ENCODE data around the gene ZSWIM7.
"Not testable (repeated sequence)": the region's sequence is repeated elsewhere in the genome, so short reads cannot be mapped to it uniquely, and the experiment has no call there.

The ZSWIM7 gene

DNA sequence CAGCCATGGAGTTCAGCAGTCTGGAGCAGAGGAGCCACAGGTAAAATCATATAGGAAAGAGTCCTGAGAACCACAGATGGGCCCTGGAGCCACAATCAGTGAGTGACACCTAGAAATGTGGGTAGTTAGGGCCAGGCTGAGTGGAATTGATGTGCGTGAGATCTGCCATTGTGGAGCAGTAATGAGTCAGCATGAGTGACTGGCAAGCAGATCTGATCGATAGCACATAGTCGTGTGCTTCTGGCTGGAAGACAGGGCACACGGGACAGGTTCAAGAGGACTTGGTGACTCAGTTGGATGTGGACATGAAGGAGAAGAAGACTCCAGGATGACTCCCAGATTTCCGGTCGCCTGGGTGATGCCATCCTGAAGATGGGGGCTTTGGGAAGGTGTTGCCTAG lies 42.3 kb downstream of the ZSWIM7 start:
- no peak for DNase-seq (ENCODE audit: low read depth)

DNA sequence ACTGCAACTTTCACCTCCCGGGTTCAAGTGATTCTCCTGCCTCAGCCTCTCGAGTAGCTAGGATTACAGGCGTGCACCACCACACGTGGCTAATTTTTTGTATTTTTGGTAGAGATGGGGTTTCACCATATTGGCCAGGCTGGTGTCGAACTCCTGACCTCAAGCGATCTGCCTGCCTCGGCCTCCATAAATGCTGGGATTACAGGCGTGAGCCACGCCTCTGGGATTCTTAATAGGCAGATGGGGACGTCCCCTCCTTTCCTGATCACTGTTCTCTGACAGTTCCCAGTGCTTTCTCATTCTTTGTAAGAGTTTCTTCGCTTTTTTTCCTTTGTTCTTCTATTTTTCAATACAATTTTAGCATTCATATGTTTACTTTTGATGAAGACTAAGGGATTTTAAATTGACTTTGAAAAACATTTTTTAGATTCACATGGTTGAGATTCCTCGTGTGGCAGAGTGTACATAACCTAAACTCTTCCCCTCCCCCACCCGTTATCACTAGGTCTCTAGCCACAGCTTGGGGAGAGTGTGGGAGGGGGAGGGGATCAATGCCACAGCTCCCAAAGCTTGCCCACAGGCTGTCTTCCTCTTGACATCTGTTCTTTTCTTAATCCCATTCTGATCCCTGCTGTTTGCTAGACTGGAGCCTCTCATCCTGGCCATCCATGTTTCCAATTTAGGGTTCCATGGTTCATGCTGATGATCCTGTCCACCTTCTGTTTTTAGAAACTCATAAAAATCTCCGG lies 43.5 kb downstream of the ZSWIM7 start:
- DNase-seq (ENCODE audit: low read depth) = no peak

DNA sequence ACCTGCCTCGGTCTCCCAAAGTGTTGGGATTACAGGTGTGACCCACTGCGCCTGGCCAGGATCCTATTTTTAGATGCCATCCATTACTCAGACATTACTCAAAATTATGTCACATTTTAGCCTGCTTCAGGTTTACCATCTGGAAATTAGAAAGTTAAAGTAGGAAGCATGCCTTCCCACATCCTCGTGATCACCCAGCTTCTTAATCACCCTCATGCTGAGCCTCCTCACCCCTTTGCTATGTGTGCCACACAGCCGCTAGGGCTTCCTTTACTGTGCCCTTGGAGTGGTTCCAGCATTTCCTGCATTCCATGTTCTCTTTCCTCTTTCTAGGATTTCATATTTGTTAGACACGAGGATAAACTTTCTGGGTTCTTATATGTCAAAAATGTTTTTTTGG lies 45.3 kb downstream of the ZSWIM7 start:
- DNase-seq (ENCODE audit: low read depth) = no peak

DNA sequence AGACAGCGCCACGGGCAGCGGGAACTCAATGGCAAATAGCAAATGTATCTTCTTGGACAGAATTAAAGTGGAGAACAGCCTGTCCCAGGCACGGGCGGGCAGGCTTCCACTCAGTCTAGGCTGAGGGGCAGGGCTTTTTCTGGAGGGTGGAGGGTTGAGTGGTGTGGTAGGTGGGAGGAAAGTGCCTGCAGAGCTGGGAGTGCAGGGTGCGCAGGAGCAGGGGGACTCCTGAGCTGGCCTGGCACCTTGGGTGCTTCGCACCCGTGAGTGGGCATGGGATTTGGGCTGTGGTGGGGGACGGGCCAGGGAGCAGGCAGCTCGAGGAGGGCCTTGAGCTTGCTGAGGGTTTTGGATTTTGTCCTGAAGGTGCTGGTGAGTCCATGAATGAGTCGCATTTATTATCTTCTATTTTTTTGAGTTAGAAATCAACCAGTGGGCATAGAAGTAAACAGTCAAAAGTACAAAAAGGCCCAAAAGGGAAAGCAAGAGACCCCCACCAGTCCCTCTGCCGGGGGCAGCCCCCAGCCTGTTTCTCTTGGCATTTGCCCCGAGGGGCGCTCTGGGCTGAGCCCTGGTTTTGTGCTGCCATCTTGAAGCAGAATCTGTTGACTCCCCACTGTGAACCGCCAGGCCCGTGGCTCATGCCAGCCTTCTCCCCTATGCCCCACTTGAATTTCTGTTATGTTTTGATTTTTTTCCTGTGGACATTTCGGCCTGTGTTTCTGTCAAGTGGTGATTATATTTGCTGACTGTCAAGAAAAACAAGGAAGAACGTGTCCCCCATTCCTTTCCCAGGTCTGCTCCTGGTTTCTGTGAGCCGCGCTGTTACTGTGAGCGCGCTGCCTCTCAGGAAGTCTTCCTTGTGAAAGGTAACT lies 46.4 kb downstream of the ZSWIM7 start:
- DNase-seq (ENCODE audit: low read depth) = no peak

DNA sequence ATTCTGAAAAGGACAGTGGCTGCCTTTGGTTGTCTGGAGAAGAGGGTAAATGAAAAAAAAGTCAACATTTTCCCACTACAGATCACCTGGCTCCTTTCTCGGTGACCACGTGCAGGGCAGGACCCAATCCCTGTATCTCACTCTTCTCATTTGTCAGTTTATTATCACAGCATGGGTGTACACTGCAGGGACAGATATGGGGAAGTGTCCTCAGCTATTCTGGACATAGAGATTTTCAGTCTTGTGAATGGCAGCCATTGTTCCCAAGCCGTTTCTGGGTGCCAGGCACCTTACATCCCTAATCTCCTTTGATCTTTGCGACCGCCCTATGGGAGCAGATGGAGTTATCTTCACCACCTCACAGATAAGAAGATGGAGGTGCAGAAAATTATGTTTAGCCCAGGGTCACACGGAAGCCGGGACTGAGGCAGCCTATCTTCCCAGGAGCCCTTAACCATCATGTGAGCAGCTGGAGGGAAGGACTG lies 47.4 kb downstream of the ZSWIM7 start:
- no peak for DNase-seq (ENCODE audit: low read depth)

DNA sequence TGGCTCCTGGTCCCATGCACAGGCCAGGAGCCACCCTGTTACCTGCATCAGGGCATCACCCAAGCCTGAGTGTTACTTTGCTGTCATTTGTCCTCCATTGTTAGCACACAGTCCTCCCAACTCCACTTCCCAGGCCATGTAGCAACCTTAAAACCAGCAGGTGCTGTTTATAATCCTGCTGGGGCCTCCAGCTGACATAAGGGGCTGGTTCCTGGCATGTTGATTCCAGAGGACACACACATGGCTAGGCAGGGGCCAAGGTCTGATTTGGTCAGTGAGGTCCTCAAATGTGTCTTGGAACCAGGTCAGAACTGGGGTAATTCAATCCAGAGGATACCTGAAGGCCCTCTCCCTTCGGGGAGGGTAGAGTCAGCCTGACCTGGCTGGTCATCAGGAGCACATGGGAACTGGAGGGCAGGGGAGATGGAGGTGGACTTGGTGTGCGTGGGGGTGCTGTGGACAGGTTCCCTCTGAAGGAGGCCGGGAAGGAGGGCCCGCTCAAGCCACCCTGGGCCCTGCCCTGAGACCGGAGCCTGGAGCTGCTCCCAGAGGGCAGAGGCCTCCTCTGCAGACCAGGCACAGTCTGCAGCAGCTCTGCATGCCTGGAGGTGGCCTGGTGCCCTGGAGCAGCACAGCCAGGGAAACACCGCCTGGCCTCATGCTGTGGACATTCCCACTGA lies 48.0 kb downstream of the ZSWIM7 start:
- no peak for DNase-seq (ENCODE audit: low read depth)

DNA sequence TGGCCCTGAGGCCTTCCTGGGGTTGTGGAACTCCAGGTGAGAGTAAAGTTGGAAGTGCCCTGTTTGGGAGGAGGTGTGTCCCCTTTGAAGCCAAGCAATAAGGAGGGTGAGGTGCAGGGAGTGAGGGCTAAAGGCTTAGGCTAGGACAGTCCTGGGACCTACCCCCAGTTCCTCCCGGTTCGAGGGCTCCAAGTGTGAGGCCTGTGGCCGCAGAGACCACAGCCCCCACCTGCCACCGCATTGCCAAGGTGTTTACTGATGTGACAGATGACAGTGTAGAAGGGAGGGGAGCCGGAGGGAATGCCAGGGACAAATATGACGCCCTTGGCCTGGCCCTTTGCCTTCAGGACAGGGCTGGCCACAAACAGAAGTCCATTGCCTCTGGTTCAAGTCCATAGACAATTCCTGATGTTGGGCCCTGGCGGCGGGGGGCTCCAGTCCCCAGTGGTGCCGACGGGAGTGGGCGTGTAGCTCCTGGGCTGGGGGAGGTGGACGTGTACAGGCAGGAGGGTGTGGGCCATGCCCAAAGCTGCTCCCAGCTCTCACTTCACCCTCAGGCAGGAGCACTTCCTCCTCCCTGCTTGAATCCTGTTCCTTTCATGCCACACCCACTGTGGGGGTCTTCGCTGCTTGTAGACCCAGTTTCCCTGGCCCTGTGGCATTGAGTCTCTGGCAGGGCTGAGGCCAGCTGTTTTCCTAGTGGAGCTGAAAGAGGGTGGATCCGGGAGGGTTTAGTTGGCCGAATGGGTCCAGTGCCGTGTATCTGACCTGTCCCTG lies 51.3 kb downstream of the ZSWIM7 start:
- DNase-seq (ENCODE audit: low read depth) = no peak

DNA sequence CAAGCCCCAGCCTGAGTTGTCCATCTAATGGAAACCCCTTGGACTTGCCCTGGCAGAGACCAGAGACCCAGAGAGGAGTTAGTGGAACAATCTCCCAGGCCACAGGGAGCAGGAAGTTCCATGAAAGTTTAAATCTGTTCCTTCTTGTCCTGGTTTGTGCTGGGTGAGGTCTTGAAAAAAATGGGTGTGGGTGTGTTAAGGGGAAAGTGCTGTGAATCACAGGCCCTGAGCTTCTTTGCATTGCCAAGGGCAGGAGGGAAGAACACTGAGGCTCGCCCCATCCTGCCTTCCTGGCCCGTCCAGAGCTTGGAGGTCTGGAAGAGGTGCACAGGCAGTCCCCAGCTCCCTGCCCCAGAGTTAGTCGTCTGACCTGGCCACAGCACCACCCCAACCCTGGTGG lies 52.2 kb downstream of the ZSWIM7 start:
- no peak for DNase-seq (ENCODE audit: low read depth)

DNA sequence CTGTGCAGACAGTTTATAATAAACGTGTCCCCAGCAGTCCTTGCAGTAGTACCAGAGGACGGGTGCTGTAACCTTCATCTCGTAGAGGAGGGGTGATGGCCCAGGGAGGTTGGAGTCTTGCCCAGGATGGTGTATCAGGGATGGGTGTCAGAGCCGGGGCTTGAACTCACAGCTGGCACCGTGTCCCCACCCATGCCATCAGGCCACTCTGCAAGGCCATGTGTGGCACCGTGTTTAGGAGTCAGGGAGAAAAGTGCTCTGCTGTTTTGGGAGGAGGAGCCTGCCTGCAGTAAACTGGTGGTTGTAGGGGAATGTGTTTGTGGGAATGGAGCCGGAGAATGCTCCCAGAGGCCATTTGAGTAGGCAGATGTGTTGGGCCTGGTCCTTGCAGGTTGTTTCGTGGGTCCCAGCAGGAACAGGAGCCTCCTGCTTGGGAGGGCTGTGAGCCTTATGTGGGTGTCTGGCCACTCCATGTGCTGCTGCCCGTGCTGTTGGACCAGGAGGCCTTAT lies 52.8 kb downstream of the ZSWIM7 start:
- DNase-seq (ENCODE audit: low read depth) = no peak

DNA sequence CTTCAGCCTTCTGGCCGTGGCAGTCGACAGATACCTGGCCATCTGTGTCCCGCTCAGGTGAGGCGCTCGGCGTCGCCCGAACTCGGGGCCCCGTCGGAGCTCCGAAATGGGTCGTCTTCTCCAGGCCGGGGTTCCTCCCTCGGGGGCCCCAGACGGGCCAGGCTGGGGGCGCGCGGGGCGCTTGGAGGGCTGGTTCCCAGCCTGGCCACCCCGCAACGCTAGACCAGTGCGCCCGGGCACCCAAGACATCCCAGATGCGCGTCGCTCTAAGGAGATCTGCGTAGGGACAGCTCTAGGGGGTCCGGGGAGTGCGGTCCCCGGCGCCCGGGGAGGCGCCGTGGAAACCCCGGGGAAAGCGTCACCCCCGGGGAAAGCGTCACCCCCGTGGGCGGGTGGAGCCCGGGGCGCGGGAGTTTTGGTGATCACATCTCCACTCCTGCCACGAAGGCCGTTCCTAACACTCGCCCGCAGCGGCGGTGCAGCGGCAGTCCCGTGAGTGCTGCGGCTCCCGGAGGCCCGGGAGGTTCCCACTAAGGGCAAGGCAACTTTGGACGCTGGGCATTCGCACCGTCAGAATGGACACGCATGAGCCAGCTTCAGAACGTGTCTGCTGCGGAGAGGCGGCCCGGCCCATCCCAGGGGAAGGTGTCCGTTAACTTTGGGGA lies 53.8 kb downstream of the ZSWIM7 start:
- no peak for DNase-seq (ENCODE audit: low read depth)

DNA sequence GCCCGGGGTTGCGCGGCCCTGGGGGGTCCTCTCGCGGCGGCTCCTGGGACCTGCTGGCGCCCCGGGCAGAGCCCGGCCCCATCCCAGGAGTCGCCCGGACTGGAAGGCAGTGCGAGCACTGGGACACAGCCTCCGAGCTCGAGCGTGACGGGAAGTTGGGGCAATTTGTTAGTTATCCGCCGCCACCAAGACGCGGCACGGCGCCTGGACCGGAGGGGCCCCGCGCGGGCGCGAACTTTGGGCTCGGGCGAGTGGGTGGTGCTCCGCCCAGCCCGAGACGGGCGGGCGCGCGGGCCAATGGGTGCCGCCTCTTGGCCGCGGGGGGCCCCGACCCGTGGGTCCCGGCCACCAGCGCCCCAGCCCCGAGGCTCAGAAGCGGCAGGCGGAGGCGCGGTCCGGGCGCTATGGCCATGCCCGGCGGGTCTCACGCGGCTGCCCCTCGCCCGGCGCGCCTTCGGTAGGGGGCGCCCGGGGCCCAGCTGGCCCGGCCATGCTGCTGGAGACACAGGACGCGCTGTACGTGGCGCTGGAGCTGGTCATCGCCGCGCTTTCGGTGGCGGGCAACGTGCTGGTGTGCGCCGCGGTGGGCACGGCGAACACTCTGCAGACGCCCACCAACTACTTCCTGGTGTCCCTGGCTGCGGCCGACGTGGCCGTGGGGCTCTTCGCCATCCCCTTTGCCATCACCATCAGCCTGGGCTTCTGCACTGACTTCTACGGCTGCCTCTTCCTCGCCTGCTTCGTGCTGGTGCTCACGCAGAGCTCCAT lies 54.6 kb downstream of the ZSWIM7 start, which contains the start of gene ADORA2B:
Gene ADORA2B (plus strand): TSS at position 372 of the 768 bp plus-strand sequence. CDS start 119 bp downstream, at position 491.
- peak; percentile 38 for DNase-seq (ENCODE audit: low read depth)

DNA sequence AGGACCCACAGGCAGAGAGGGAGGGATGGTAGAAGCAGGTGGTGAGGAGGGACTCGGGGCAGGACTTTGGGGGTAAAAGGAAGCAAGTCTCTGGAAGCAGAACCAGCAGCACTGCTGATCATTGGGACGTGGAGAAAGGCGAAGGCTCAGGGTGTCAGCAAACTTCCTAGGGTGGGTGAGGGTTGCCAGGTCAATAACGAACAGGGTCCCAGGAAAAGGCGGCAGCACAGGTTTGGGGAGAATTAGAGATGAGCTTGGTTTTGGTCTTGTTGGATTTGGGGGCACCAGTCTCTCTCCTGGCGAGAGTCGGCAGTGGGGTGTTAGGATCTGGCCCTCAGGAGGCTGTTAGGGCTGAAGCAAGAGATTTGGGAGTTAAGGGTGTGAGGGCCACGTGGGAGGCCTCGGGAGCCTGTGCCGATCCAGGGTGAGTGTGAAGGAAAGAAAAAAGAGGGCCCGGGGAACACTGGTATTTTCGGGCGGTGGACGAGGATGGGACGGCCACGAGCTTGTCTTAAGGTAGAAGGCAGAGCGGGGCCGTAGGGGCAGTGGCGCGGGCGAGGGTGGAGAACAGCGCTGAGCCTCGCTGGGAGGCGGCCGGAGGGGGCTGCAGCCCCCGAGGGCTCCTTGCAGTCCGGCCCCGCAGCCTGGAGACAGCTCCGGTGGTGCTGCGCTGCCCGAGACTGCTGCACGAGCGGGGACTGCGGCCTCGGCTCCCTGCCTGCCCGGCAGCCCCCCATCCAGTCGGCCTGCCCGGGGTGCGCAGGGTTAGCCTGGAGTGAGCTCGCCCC lies 55.3 kb downstream of the ZSWIM7 start:
- no peak for DNase-seq (ENCODE audit: low read depth)

DNA sequence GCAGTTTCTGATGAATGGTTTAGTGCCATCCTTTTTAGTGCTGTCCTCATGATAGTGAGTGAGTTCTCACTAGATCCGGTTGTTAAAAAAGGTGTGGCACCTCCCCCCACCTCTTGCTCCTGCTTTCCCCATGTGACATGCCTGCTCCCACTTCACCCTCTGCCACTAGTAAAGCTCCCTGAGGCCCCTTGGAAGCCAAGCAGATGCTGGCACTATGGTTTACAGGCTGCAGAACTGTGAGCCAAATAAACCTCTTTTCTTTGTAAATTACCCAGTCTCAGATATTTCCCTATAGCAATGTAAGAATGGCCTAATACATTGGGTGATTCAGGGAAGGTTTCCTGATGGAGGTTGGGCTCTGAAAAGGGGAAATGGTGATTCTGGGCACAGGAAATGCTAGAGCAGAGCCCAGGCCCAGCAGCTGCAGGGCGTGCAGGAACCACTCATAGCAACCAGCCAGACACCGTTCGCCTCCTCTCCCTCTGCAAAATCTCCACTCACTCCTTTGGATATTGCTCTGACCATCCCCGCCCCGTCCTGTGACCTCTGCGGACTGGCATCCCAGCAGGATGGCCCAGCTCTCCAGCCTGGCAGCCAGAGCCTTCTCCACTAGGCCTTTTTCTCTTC lies 57.2 kb downstream of the ZSWIM7 start:
- no peak for DNase-seq (ENCODE audit: low read depth)

DNA sequence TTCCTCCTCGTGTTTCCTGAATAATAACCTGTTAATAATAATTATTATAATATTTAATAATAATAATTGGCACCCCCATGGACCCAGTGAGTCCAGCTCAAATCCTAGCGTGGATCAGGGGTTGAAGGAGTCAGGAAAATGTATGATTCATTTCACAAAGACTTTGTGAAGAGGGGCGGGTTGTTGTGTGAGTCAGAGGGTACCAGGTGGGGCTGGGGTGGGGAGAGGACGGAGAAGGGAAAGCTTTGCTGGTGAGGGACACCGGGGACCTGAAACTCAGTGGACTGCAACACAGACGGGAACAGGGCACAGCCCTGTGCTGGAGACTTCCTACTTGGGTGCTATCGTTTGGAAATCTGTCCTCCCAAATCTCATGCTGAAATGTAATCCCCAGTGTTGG lies 57.7 kb downstream of the ZSWIM7 start:
- DNase-seq (ENCODE audit: low read depth) = no peak

DNA sequence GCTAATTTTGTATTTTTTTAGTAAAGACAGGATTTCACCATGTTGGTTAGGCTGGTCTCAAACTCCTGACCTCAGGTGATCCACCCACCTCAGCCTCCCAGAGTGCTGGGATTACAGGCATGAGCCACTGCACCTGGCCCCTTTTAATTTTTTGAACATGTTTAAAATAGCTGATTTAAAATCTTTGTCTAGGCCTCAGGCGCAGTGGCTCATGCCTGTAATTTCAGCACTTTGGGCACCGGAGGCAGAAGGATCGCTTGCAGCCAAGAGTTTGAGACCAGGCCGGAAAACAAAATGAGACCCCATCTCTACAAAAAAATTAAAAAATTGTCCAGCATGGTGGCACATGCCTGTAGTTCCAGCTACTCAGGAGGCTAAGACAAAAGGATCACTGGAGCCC lies 63.0 kb downstream of the ZSWIM7 start:
- not testable (repeated sequence) for DNase-seq (ENCODE audit: low read depth)

DNA sequence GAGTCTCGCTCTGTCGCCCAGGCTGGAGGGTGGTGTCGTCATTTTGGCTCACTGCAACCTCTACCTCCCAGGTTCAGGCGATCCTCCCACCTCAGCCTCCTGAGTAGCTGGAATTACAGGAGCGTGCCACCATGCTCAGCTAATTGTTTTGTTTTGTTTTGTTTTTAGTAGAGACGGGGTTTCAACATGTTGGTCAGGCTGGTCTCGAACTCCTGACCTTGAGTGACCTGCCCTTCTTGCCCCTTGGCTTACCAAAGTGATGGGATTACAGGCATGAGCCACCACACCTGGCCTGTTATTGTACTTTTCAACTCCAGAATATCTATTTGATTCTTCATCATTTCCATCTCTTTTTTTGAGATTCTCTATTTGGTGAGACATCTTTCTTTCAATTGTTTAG lies 63.6 kb downstream of the ZSWIM7 start:
- DNase-seq (ENCODE audit: low read depth) = no peak

DNA sequence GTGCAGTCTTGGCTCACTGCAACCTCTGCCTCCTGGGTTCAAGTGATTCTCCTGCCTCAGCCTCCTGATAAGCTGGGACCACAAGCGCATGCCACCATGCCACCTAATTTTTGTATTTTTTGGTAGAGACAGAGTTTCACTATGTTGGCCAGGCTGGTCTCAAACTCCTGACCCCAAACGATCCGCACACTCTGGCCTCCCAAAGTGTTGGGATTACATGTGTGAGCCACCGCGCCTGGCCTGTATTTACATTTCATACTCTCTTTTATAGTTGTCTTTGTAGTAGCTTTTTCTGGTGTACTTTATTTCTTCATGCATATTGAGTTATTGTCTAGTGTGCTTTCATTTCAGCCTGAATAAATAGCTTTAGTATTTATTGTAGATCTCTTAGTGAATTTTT lies 64.6 kb downstream of the ZSWIM7 start:
- no peak for DNase-seq (ENCODE audit: low read depth)

DNA sequence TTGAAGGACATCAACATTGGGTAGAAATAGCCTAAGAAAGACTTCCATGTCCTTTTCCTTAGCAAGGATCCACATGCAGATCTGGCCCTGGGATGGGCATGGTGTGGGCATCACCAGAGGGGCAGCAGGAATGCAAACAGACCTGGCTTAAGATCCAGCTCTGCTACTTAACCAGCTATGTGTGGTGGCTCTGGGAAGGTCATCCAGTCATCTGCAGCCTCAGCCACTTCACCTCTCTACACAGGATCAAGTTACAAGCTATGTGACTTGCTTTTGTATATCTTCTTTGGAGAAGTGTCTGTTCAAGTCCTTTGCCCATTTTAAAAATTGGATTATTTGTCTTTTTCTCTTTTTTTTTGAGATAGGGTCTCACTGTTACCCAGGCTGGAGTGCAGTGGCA lies 68.1 kb downstream of the ZSWIM7 start:
- DNase-seq (ENCODE audit: low read depth) = no peak

DNA sequence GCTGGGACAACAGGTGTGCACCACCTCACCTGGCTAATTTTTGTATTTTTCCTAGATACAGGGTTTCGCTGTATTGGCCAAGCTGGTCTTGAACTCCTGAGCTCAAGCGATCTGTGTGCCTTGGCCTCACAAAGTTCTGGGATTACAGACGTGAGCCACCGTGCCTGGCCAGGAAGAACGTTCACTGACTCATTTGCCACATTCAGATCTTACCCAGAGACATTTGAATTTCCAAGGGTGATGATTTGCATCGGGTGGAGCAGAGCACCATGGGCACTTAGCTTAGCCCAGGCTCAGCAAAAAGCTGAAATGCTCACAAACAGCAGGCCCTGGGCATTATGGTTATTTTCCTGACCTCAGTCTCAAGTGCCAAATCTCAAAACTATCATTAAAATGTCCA lies 69.1 kb downstream of the ZSWIM7 start:
- DNase-seq (ENCODE audit: low read depth) = no peak
